Neural progenitor cell (in vitro differentiated cells): Measurements from ENCODE around the gene S1PR5.

Experiments used
- CTCF ChIP-seq: fragments of 200-600 bp; sonication (generic); IDR thresholded peaks from 2 replicates; pipeline ENCODE4 v1.5.1; 2017; ENCODE audit warnings: antibody characterized with exemption, mild to moderate bottlenecking
- EZH2 ChIP-seq: fragments of 200-600 bp; sonication (generic); IDR thresholded peaks from 2 replicates; pipeline ENCODE4 v1.6.1; 2017; ENCODE audit warnings: antibody characterized with exemption, mild to moderate bottlenecking, moderate library complexity

- TF ChIP-seq CTCF (no peak), EZH2 (no peak)
These were observed 16.6 kb upstream of the S1PR5 start for GRCh38 chr19:10533646-10534386.
